Smooth muscle cell (in vitro differentiated cells): ENCODE results near the gene GRHL3. TPM values are rescaled to one million over a fixed set of nuclear protein-coding genes. Genes with fewer than 3 reads are reported as not detected.

Experiments
- DNase-seq: peaks from one replicate; lab custom pipeline; 2025; ENCODE audit not compliant: unreplicated experiment; lab: John Stamatoyannopoulos, UW
- H2AFZ ChIP-seq: fragments of 200-600 bp; sonication (generic); 2 replicates; pipeline ENCODE4 v1.6.0; 2016; ENCODE audit warnings: antibody characterized with exemption, low read depth, mild to moderate bottlenecking
- H3F3A ChIP-seq: fragments of 200-600 bp; sonication (generic); 2 replicates; pipeline ENCODE4 v1.6.0; 2017; ENCODE audit warnings: antibody characterized with exemption, low read depth
- H3K27ac ChIP-seq: fragments of 200-600 bp; sonication (generic); 2 replicates; pipeline ENCODE4 v1.5.1; 2016; ENCODE audit warnings: low read depth, mild to moderate bottlenecking
- H3K27me3 ChIP-seq: fragments of 200-600 bp; sonication (generic); 2 replicates; pipeline ENCODE4 v1.6.1; 2016; ENCODE audit warnings: low read depth, mild to moderate bottlenecking
- H3K36me3 ChIP-seq: fragments of 200-600 bp; sonication (generic); 2 replicates; pipeline ENCODE4 v1.5.1; 2016; ENCODE audit warnings: low read depth
- H3K4me1 ChIP-seq: fragments of 200-600 bp; sonication (generic); 2 replicates; pipeline ENCODE4 v1.5.1; 2016; ENCODE audit warnings: low read depth
- H3K4me2 ChIP-seq: fragments of 200-600 bp; sonication (generic); 2 replicates; pipeline ENCODE4 v1.6.0; 2016; ENCODE audit warnings: mild to moderate bottlenecking
- H3K4me3 ChIP-seq: fragments of 200-600 bp; sonication (generic); 2 replicates; pipeline ENCODE4 v1.5.1; 2016; ENCODE audit warnings: mild to moderate bottlenecking
- H3K79me2 ChIP-seq: fragments of 200-600 bp; sonication (generic); 2 replicates; pipeline ENCODE4 v1.6.0; 2016; ENCODE audit warnings: low read depth, mild to moderate bottlenecking
- H3K9ac ChIP-seq: fragments of 200-600 bp; sonication (generic); 2 replicates; pipeline ENCODE4 v1.6.0; 2016; ENCODE audit warnings: low read depth
- H3K9me3 ChIP-seq: fragments of 200-600 bp; sonication (generic); replicated peaks from 2 replicates; pipeline ENCODE4 v1.5.1; 2016; ENCODE audit warnings: low read depth
- H4K20me1 ChIP-seq: fragments of 200-600 bp; sonication (generic); 2 replicates; pipeline ENCODE4 v1.6.0; 2016; ENCODE audit warnings: low read depth
- CTCF ChIP-seq: fragments of 200-600 bp; sonication (generic); IDR thresholded peaks from 2 replicates; pipeline ENCODE4 v1.5.1; 2017; ENCODE audit warnings: borderline replicate concordance, mild to moderate bottlenecking, antibody characterized with exemption; ENCODE audit not compliant: insufficient read depth, poor library complexity, severe bottlenecking
- WGBS: methylation state at CpG from one replicate; pipeline ENCODE4 v1.1.7; 2016; ENCODE audit warnings: low lambda C conversion rate; 5-methylcytosine and 5-hydroxymethylcytosine counted together
- polyA plus RNA-seq: library from polyadenylated mRNA; unstranded; fragments of >200 nt; fragmentation: Nextera tagmentation; extraction: Ambion mirVana; gene quantifications from 2 replicates; pipeline ENCODE4 v1.2.1, GENCODE V29; 2016
- total RNA-seq: library from RNA; depleted of rRNA; stranded (reverse); fragments of >200 nt; gene quantifications from 2 replicates; pipeline ENCODE4 v1.2.3, GENCODE V29; 2014

Gene GRHL3
- total and polyA plus RNA-seq, 2 experiments from 2014 or later: 0.87 to 10.5 TPM

GRCh38 chr1:24329331-24329730 is 10.2 kb downstream of the GRHL3 start:
- H3K9me3 ChIP-seq: no peaks in the 10 kb centered on the region
- H3K79me2 ChIP-seq: no peaks in the 10 kb centered on the region
- 87% methylated on average over 9 of the region's 9 CpGs for WGBS
- no peak overlapping the region for H3K9ac ChIP-seq
- no peak overlapping the region for H3K4me3 ChIP-seq
- H4K20me1 ChIP-seq: no peaks in the 10 kb centered on the region
- H3K27ac ChIP-seq: peak overlapping the region; percentile 10
- H3K36me3 ChIP-seq: no peaks in the 10 kb centered on the region
- DNase-seq: no peak
- H3K4me2 ChIP-seq: peak overlapping the region; percentile 47
- H3K4me1 ChIP-seq: peaks cover 9% of the 10 kb centered on the region
- no peaks in the 10 kb centered on the region for H3K27me3 ChIP-seq
- no peak overlapping the region for H2AFZ ChIP-seq
- TF ChIP-seq CTCF: no peak
- H3F3A ChIP-seq: peaks cover 11% of the 10 kb centered on the region

- H3F3A ChIP-seq: peaks cover 11% of the 10 kb centered on the region
- H3K36me3 ChIP-seq: no peaks in the 10 kb centered on the region
- DNase-seq: no peak
Measured at GRCh38 chr1:24329797-24330543, 10.8 kb downstream of the GRHL3 start.

GRCh38 chr1:24331961-24332673 is 13.0 kb downstream of the GRHL3 start:
- 90% methylated on average over 7 of the region's 7 CpGs for WGBS
- DNase-seq: no peak
- Histone ChIP-seq H3K9me3 (no peaks in the 10 kb centered on the region), H3K27me3 (no peaks in the 10 kb centered on the region), H4K20me1 (no peaks in the 10 kb centered on the region), H3F3A (peaks cover 11% of the 10 kb centered on the region), H3K36me3 (no peaks in the 10 kb centered on the region), H3K4me1 (peaks cover 19% of the 10 kb centered on the region), H2AFZ (no peak overlapping the region), H3K9ac (no peak overlapping the region), H3K4me2 (no peak overlapping the region), H3K79me2 (no peaks in the 10 kb centered on the region), H3K27ac (no peak overlapping the region), H3K4me3 (no peak overlapping the region)
- no peak for TF ChIP-seq CTCF

More at GRCh38 chr1:24329797-24330543, 10.8 kb downstream of the GRHL3 start:
- no peaks in the 10 kb centered on the region for H3K79me2 ChIP-seq
- peaks cover 15% of the 10 kb centered on the region for H3K4me1 ChIP-seq
- H3K4me3 ChIP-seq: no peak overlapping the region
- TF ChIP-seq CTCF: no peak
- no peaks in the 10 kb centered on the region for H3K9me3 ChIP-seq
- H3K9ac ChIP-seq: no peak overlapping the region
- no peak overlapping the region for H2AFZ ChIP-seq
- no peaks in the 10 kb centered on the region for H3K27me3 ChIP-seq
- peak overlapping the region; percentile 38 for H3K27ac ChIP-seq
- H3K4me2 ChIP-seq: peak overlapping the region; percentile 47
- WGBS: 32% methylated on average over 2 of the region's 2 CpGs
- no peaks in the 10 kb centered on the region for H4K20me1 ChIP-seq
